SH-SY5Y (cell line): Measurements from ENCODE around the gene SLX4IP.

Experiments
- GATA2 ChIP-seq: IDR thresholded peaks from 2 replicates; pipeline ENCODE4 v1.6.1; 2011; ENCODE audit warnings: mild to moderate bottlenecking, low read depth, low read length
- GATA3 ChIP-seq: IDR thresholded peaks from 2 replicates; pipeline ENCODE4 v1.6.1; 2011; ENCODE audit warnings: low read depth, mild to moderate bottlenecking, low read length, moderate library complexity

GRCh38 chr20:10540636-10541493 lies 105.8 kb downstream of the SLX4IP start:
- TF ChIP-seq GATA3 = no peak
- no peak for TF ChIP-seq GATA2
